K562 (cell line): ENCODE measurements around the gene CCL2. TPM values are rescaled to one million over a fixed set of nuclear protein-coding genes. Genes with fewer than 3 reads are reported as not detected.

Source experiments
- ATAC-seq: fragments of 200-7000 bp; cut with Tn5 transposase; 3 replicates; pipeline ENCODE4 v1.9.1; 2020; ENCODE audit warnings: moderate library complexity
- BruUV-seq: library from RNA; stranded (reverse); fragments of 400-500 nt; replicated peaks from 2 replicates; lab custom pipeline; 2021; lab: Mats Ljungman, UMichigan
- CTCF ChIA-PET: fragments of 300-600 bp; formaldehyde crosslinking; extraction: SDS; loops from one replicate; lab custom pipeline; 2021; ENCODE audit warnings: low intra/inter-chr PET ratio; lab: Yijun Ruan, JAX
- POLR2A ChIA-PET: fragments of 300-600, 350-650 bp; sonication (Branson Sonifier 250); formaldehyde crosslinking; extraction: SDS; loops from one replicate; lab custom pipeline; 2021; ENCODE audit warnings: antibody characterized with exemption, inconsistent platforms; lab: Yijun Ruan, JAX
- DNase-seq, 4 experiments: peaks; one replicate each; pipeline versions ENCODE4 v3.0.0 to v3.0.0-alpha.2; 2011 to 2018; ENCODE audit warnings: low spot score in 3 of 4, mixed read lengths in 3 of 4; ENCODE audit errors: extremely low read depth in 1 of 4
- FAIRE-seq: peaks from 2 replicates; lab custom pipeline; 2011; peaks lifted over from hg19 to GRCh38; lab: Jason Lieb, UNC
- H2AFZ ChIP-seq: 2 replicates; pipeline ENCODE4 v1.6.0; 2011; ENCODE audit warnings: low read depth, low read length, control low read depth, inconsistent platforms
- H3K27ac ChIP-seq: fragments of 200-600 bp; 3 replicates; pipeline ENCODE4 v1.8.0; 2011; ENCODE audit warnings: low read depth, mild to moderate bottlenecking, control low read depth, inconsistent platforms, low read length, moderate library complexity, mixed read lengths; ENCODE audit errors: extremely low read depth
- H3K27me3 ChIP-seq, 2 experiments: fragments of 300-600 bp in 1 of 2; 2 replicates in 1 of 2; 3 replicates in 1 of 2; pipeline versions ENCODE4 v1.6.0 to v1.8.0; 2011; ENCODE audit warnings: inconsistent platforms in 2 of 2, low read length in 2 of 2, mild to moderate bottlenecking in 1 of 2, mixed read lengths in 1 of 2, moderate library complexity in 1 of 2; ENCODE audit not compliant: control insufficient read depth in 2 of 2, insufficient read depth in 2 of 2
- H3K36me3 ChIP-seq: fragments of 300-600 bp; 3 replicates; pipeline ENCODE4 v1.8.0; 2011; ENCODE audit warnings: mild to moderate bottlenecking, low read length, inconsistent platforms; ENCODE audit not compliant: control insufficient read depth, insufficient read depth
- H3K4me1 ChIP-seq, 2 experiments: fragments of 200-600 bp in 1 of 2; replicated peaks in 1 of 2; 2 replicates in 1 of 2; 3 replicates in 1 of 2; pipeline versions ENCODE4 v1.5.1 to v1.8.0; 2011; ENCODE audit warnings: inconsistent platforms in 2 of 2, low read length in 2 of 2, mild to moderate bottlenecking in 1 of 2, mixed read lengths in 1 of 2, moderate library complexity in 1 of 2; ENCODE audit not compliant: control insufficient read depth in 2 of 2, insufficient read depth in 2 of 2
- H3K4me2 ChIP-seq: 2 replicates; pipeline ENCODE4 v1.6.1; 2011; ENCODE audit warnings: low read length, control low read depth, inconsistent platforms, mixed read lengths; ENCODE audit not compliant: insufficient read depth
- H3K4me3 ChIP-seq: fragments of 200-600 bp; sonication (generic), shearing (Covaris generic); 2 replicates; pipeline ENCODE4 v1.5.1; 2016; ENCODE audit warnings: control low read depth, inconsistent platforms
- H3K79me2 ChIP-seq: fragments of 200-600 bp; 3 replicates; pipeline ENCODE4 v1.8.0; 2011; ENCODE audit warnings: low read length, inconsistent platforms; ENCODE audit not compliant: control insufficient read depth, insufficient read depth
- H3K9ac ChIP-seq, 2 experiments: 2 replicates each; pipeline versions ENCODE4 v1.6.0 to v1.6.1; 2011; ENCODE audit warnings: low read depth in 2 of 2, low read length in 2 of 2, control low read depth in 1 of 2, inconsistent platforms in 1 of 2, mild to moderate bottlenecking in 1 of 2, mixed read lengths in 1 of 2; ENCODE audit not compliant: insufficient read depth in 1 of 2
- H3K9me1 ChIP-seq: one replicate; pipeline ENCODE4 v1.6.0; 2011; ENCODE audit warnings: inconsistent platforms, mild to moderate bottlenecking, low read length, moderate library complexity; ENCODE audit not compliant: control insufficient read depth, insufficient read depth
- H3K9me3 ChIP-seq: replicated peaks from 2 replicates; pipeline ENCODE4 v1.5.1; 2011; ENCODE audit warnings: low read depth, low read length, inconsistent platforms; ENCODE audit not compliant: control insufficient read depth, insufficient read depth
- H4K20me1 ChIP-seq: replicated peaks from 2 replicates; pipeline ENCODE4 v1.6.1; 2011; ENCODE audit warnings: low read length, inconsistent platforms, mixed read lengths; ENCODE audit not compliant: control insufficient read depth, insufficient read depth
- BRF1 ChIP-seq: IDR thresholded peaks from 3 replicates; pipeline ENCODE4 v1.6.1; 2011; ENCODE audit warnings: borderline replicate concordance, mild to moderate bottlenecking; ENCODE audit not compliant: insufficient read length; ENCODE audit errors: extremely low read depth
- CHD1 ChIP-seq: fragments of 200-600 bp; sonication (generic); IDR thresholded peaks from one replicate; pipeline ENCODE4 v1.6.1; 2012; ENCODE audit warnings: mild to moderate bottlenecking, moderate library complexity, low read length, inconsistent platforms
- DIDO1 ChIP-seq: fragments of 450-650 bp; IDR thresholded peaks from 2 replicates; pipeline ENCODE4 v1.6.1; 2016; ENCODE audit warnings: low read depth, missing biosample characterization, missing genetic modification characterization
- EZH2 ChIP-seq: IDR thresholded peaks from 2 replicates; pipeline ENCODE4 v1.6.1; 2012; ENCODE audit warnings: low read depth, mild to moderate bottlenecking, inconsistent platforms, low read length, borderline replicate concordance
- FOXA1 ChIP-seq: fragments of 450-650 bp; IDR thresholded peaks from 2 replicates; pipeline ENCODE4 v1.6.1; 2016; ENCODE audit warnings: mild to moderate bottlenecking, borderline replicate concordance
- KAT8 ChIP-seq: fragments of 450-650 bp; IDR thresholded peaks from 2 replicates; pipeline ENCODE4 v1.6.1; 2016; ENCODE audit warnings: low read depth, mild to moderate bottlenecking
- MED1 ChIP-seq: sonication (generic); formaldehyde crosslinking; IDR thresholded peaks from 2 replicates; pipeline ENCODE4 v1.8.1; 2023; ENCODE audit warnings: missing genetic modification reagents, borderline replicate concordance
- REST ChIP-seq, 2 experiments: fragments of 450-650 bp; formaldehyde crosslinking in 1 of 2; IDR thresholded peaks; 2 replicates each; pipeline versions ENCODE4 v1.4.0 to v1.6.1; 2014 to 2020; ENCODE audit warnings: mild to moderate bottlenecking in 2 of 2, borderline replicate concordance in 1 of 2, low read depth in 1 of 2
- WGBS: fragments of 100-300 bp; shearing (Covaris generic); methylation state at CpG from one replicate; pipeline ENCODE4 v1.1.6; 2016; ENCODE audit warnings: low coverage, mixed read lengths; ENCODE audit not compliant: insufficient coverage; ENCODE audit errors: missing lambda C conversion rate; 5-methylcytosine and 5-hydroxymethylcytosine counted together
- in situ Hi-C: fragments of 300-500 bp; cut with MboI; formaldehyde crosslinking; loops from 4 replicates; pipeline ENCODE4 v1.15.0; 2018; ENCODE audit warnings: inconsistent platforms, mixed read lengths
- intact Hi-C: fragments of 100-400 bp; cut with micrococcal nuclease; formaldehyde crosslinking; loops from 2 replicates; pipeline ENCODE4 v1.14.2; 2022
- polyA plus RNA-seq, 8 experiments: library from polyadenylated mRNA; depleted of rRNA in 4 of 8; stranded (reverse) in 5 of 8; unstranded in 3 of 8; fragments of >200 nt; fragmentation: Nextera tagmentation in 2 of 8; fragmentation: Illumina TruSeq in 1 of 8; extraction: Ambion mirVana in 2 of 8; extraction: Trizol in 1 of 8; gene quantifications; 2 replicates each; pipeline versions ENCODE4 v1.2.1 to v1.2.3, GENCODE V29; 2011 to 2014; ENCODE audit warnings: inconsistent platforms in 1 of 8, missing spikeins in 1 of 8
- total RNA-seq, 7 experiments: library from RNA; depleted of rRNA in 6 of 7; stranded (reverse); fragments of >200 nt in 6 of 7; fragmentation: Illumina TruSeq in 2 of 7; extraction: Trizol in 2 of 7; gene quantifications; 2 replicates each; pipeline versions ENCODE4 v1.2.1 to v1.2.3, GENCODE V29; 2011 to 2021; ENCODE audit warnings: low replicate concordance in 1 of 7

The CCL2 gene
- total and polyA plus RNA-seq, 9 of the 15 experiments (the other 6 are each of a cell fraction or from before 2014, with no cell fraction given): 0.54 to 5.4 (median 0.88) TPM

DNA sequence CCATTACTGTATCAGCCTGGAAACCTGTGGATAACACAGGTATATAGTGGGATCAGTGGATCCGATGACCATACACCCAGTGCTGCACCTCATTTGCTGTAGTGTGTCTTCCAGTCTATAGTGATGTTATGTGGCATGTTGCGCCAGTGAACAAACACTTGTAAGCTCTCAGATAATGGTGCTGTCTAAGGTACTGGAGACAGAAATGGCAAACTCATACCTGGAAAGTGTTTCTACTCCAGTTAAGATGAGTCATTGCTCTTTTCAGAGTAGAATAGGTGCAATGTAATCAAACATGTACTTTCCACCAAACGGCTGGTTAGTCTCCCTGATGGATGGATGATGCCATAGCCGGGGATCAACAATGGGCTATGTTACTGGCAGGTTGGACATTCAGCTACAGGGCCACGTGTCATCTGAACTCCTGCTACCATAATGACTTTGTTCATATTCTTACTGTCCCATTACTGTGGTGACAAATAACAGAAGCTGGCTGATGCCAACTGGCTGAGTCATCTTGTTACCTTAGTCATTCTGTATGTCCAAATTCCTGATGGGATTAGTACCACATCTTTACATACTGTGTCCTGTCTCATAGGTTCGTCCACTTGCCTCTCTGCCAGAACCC, 36.8 kb downstream of the CCL2 start:
- no peaks in the 10 kb centered on the region for H3K36me3 ChIP-seq
- no peaks in the 10 kb centered on the region for H3K9me1 ChIP-seq
- no peak overlapping the region for H3K27ac ChIP-seq
- POLR2A ChIA-PET: interaction anchor here (0.6 kb wide), 1 partner anchor 43 kb away, joined by 3 read pairs; no protein-coding TSS in a partner anchor
- H2AFZ ChIP-seq: no peak overlapping the region
- no peak for TF ChIP-seq CHD1
- no peak for TF ChIP-seq MED1 (CRISPR knock-in tag)
- TF ChIP-seq KAT8: no peak
- no peak for TF ChIP-seq FOXA1
- no peak for TF ChIP-seq EZH2
- TF ChIP-seq DIDO1 (tag): no peak
- no peak for TF ChIP-seq BRF1
- peak; percentile 68 for TF ChIP-seq REST (IDR thresholded peaks at IDR 0.05; ENCODE audit: borderline replicate concordance)
- no peak for TF ChIP-seq REST (CRISPR knock-in tag; IDR thresholded peaks at IDR 0.05; ENCODE audit: low read depth)
- TF ChIP-seq, all 486 proteins: peak for 1
- no peaks in the 10 kb centered on the region for H3K9me3 ChIP-seq
- no peaks in the 10 kb centered on the region; a peak in 2 of 5 replicates for H3K27me3 ChIP-seq
- H3K79me2 ChIP-seq: no peaks in the 10 kb centered on the region
- CTCF ChIA-PET: no interaction called here
- in situ Hi-C loops (no loop called here), intact Hi-C loops (no loop called here)
- H3K4me2 ChIP-seq: no peak overlapping the region
- no peak overlapping the region for H3K9ac ChIP-seq
- BruUV-seq: no TSS peak
- DNase-seq: no peak
- no peak for ATAC-seq
- no peak overlapping the region for H3K4me3 ChIP-seq
- H3K4me1 ChIP-seq: no peaks in the 10 kb centered on the region
- WGBS: 16% methylated on average over 6 of the region's 6 CpGs
- FAIRE-seq: no peak
- H4K20me1 ChIP-seq: no peaks in the 10 kb centered on the region; the same call in 1 of the 2 replicates
